GM21515 (cell line): Measurements from ENCODE around the gene ZNF708.
"Not testable (repeated sequence)": the region's sequence is repeated elsewhere in the genome, so short reads cannot be mapped to it uniquely, and the experiment has no call there.

ENCODE experiments used
- ATAC-seq: cut with Tn5 transposase; IDR thresholded peaks from one replicate; pipeline ENCODE4 v1.9.1; 2021; ENCODE audit not compliant: unreplicated experiment

The ZNF708 gene

DNA sequence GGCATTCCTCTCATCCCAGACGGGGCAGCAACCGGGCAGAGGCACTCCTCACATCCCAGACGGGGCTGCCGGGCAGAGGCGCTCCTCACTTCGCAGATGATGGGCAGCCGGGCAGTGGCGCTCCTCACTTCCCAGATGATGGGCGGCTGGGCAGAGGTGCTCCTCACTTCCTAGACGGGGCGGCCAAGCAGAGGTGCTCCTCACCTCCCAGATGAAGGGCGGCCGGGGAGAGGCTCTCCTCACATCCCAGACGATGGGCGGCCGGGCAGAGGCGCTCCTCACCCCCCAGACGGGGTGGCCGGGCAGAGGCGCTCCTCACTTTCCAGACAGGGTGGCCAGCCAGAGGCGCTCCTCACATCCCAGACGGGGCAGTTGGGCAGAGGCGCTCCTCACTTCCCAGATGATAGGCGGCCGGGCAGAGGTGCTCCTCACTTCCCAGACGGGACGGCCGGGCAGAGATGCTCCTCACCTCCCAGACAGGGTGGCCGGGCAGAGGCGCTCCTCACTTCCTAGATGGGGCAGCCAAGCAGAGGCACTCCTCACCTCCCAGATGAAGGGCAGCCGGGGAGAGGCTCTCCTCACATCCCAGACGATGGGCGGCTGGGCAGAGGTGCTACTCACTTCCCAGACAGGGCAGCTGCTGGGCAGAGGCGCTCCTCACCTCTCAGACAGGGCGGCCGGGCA, 68.9 kb downstream of the ZNF708 start:
- ATAC-seq: no peak

GRCh38 chr19:21259421-21260124, 69.6 kb downstream of the ZNF708 start:
- not testable (repeated sequence) for ATAC-seq

DNA sequence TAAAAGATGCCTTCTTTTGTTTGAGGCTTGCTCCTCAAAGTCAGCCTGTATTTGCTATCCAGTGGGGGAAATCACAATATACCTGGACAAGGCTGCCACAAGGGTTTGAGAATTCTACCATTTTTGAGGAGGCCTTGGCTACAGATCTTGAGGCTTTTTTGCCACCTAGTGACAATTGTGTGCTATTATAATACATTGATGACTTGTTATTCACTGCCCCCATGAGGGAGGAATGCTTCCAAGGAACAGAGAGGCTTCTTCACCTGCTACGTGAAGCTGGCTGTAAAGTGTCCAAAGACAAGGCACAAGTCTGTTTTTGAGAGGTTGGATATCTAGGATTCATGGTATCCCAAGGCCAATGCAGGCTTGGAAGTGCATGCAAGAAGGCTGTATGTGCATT, 72.5 kb downstream of the ZNF708 start:
- ATAC-seq: no peak
